ENCODE measurements around the gene KRTAP16-1.

KRTAP16-1 gene

DNA sequence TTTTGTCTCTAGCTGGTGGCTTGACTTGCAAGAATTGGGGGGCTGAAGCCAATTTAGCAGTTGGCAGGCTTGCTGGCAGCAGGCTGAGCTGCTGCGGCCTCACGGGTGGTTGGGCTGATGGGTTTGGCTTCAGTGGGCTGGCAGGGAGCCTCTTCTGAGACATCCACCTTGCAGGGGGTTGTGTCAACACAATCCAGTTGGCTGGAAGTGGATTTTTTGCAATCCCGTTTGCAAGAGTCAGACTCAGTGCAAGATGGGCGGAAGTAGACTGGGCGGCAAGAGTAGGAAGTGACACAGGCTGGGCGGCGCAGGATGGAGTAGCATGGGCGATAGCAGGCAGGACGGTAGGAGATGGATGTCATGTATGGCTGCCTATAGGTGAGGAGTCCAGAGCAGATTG, 1.5 kb downstream of the KRTAP16-1 start:
- TF ChIP-seq, protein P1, sequence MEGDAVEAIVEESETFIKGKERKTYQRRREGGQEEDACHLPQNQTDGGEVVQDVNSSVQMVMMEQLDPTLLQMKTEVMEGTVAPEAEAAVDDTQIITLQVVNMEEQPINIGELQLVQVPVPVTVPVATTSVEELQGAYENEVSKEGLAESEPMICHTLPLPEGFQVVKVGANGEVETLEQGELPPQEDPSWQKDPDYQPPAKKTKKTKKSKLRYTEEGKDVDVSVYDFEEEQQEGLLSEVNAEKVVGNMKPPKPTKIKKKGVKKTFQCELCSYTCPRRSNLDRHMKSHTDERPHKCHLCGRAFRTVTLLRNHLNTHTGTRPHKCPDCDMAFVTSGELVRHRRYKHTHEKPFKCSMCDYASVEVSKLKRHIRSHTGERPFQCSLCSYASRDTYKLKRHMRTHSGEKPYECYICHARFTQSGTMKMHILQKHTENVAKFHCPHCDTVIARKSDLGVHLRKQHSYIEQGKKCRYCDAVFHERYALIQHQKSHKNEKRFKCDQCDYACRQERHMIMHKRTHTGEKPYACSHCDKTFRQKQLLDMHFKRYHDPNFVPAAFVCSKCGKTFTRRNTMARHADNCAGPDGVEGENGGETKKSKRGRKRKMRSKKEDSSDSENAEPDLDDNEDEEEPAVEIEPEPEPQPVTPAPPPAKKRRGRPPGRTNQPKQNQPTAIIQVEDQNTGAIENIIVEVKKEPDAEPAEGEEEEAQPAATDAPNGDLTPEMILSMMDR (IDR thresholded peaks at IDR 0.05; ENCODE audit: low read depth, low read length), result no peak
- H3K4me3 ChIP-seq (ENCODE audit: low read depth, low read length), result no peak overlapping the region

DNA sequence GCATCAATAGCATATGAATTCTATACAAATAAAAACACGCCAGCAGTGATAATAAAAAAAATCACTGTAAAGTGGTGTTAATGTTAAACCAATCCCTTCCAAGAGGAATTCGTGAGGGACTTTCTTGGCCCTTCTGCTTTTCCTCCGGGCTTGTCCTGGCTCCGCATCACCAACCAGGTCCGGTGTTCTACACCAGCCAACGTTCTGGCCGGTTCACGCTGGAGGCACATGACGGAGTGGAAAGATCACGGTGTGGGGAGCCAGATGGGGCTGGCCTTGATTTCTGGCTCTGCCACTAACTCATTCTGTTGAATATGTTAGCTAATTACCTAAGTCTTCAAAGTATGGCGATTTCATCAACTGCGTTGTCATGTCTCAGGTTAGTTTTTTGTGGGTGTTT, 5.0 kb downstream of the KRTAP16-1 start:
- no peak overlapping the region for H3K4me3 ChIP-seq (ENCODE audit: low read depth, low read length)
- TF ChIP-seq, protein P1 (IDR thresholded peaks at IDR 0.05; ENCODE audit: low read depth, low read length), result no peak

DNA sequence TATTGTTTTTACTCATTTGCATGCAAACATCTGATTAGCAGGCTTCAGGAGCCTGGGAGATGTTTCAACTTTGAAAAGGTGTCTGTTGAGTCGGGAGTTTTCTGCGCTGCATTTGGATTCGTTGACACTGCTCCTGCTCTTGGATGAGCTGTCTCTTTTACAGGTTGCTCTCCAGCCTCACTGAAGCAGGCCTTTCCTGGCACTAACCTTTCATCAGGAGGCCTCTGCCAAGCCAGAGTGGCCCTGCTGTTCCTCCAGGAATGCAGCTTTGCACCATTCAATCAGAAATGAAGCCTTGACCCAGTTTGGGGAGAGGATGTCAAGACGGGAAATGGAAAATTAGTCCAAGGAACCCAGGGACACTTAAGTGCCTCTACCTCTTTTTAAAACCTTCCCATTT, 6.1 kb downstream of the KRTAP16-1 start:
- H3K4me3 ChIP-seq (ENCODE audit: low read depth, low read length), result no peak overlapping the region
- TF ChIP-seq, protein P1 (IDR thresholded peaks at IDR 0.05; ENCODE audit: low read depth, low read length), result no peak

DNA sequence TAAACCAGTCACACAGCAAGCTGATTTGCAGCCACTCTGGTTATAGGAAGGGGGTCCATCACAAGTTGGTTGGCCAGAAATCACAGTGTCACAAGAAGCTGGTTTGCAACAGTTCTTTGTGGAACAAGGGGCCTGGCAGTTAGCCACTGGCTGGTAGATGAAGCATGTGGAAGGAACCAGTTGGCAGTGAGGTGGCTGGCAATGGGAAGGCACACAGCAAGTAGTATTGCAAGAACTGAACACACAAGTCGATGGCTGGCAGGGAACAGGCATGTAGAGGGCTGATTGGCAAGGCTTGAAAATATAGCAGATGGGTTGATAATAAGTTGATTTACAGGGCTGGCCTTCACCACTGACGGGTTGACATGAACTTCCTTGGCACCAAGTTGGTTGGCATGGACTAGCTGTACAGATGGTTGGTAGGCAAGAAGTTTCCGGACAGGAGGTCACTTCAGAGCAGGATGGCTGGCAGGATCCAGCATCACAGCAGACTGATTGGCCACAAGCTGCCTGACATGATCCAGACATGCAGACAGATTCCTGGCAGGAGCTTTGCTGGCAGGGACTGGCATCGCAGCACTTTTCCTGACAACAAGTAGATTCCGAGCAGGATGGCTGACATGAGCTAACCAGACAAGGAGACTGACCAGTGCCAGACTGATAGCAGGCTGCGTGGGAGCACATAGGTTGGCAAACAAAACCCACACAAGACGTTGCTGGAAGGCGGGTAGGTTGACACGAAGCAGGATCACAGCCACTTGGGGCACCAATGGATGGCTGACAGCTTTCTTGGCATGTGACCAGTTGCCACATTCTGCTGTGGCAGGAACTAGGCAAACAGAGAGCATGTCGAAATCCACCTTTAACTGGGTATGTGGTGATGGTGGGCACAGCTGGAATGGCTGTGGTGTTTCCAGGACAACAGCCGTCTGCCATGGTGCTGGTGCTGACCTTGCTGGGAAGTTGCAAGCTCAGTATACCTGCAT, 6.9 kb downstream of the KRTAP16-1 start, which contains the start of gene KRTAP29-1:
TSS of gene KRTAP29-1 (minus strand) at position 936 of the 986 bp plus-strand sequence. CDS start at position 936, 0 bp downstream.
- no peak within 1 kb of the TSS for H3K4me3 ChIP-seq (ENCODE audit: low read depth, low read length)
- TF ChIP-seq, protein P1 (IDR thresholded peaks at IDR 0.05; ENCODE audit: low read depth, low read length), result no peak

DNA sequence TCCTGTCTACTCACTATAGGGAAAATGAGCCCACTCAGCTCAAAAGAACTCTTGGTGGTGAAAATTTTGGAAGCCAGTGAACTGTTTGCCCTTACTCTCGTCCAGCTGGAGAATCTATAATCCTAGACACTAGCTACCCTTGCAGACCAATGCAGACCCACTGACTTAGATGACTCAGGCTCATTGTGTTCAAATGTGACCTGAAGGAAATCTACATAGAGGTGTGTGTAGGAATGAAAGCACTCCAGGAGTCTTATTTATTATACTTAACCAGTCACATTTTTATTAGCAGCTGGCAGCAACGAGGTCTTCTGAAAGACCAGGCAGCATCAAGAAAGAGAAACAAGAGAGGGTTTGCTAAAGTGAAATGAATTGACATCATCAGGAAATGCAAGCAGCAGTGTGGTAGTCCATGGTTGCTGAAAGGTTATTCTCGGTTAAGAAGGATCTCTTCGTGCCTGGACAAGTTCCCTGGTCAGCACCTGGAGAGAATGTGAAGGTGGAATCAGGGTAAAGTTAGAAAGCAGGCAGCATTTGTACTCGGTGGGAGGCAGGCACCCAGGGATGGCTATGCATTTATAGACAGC, 7.8 kb downstream of the KRTAP16-1 start:
- H3K4me3 ChIP-seq (ENCODE audit: low read depth, low read length), result no peak overlapping the region
- TF ChIP-seq, protein P1 (IDR thresholded peaks at IDR 0.05; ENCODE audit: low read depth, low read length), result no peak

DNA sequence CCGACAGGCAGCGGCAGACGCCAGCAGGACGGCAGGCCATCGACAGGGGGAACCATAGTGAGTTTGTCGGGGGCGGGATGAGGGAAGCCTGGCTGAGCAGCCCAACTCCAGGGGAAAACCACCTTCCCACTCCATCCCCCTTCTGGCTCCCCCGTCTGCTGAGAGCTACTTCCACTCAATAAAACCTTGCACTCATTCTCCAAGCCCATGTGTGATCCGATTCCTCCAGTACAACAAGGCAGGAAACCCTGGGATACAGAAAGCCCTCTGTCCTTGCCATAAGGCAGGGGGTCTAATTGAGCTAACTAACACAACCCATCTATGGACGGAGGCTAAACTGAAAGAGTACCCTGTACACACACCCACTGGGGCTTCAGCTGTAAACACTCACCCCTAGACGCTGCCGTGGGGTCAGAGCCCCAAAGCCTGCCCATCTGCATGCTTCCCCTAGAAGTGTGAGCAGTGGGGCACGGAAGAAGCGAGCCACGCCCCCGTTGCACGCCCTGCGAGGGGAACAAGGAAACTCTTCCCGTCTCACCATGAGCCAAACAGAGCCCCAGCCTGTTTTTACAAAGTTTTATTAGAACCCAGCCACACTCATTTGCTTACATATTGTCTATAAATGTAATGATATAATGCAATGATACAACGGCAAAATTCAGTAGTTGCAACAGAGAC, 10.5 kb downstream of the KRTAP16-1 start:
- no peak overlapping the region for H3K4me3 ChIP-seq (ENCODE audit: low read depth, low read length)
- TF ChIP-seq, protein P1 (IDR thresholded peaks at IDR 0.05; ENCODE audit: low read depth, low read length), result no peak

All from WI38 (cell line).